Transverse colon (tissue), 4 donors: ENCODE measurements around the gene FUT9. TPM values are rescaled to one million over a fixed set of nuclear protein-coding genes. Genes with fewer than 3 reads are reported as not detected.

Source experiments
- DNase-seq: peaks from one replicate; pipeline ENCODE4 v3.0.0-alpha.2; 2019
- H3K27ac ChIP-seq, 4 donors: fragments of 200-600 bp; sonication (generic); 2 replicates each; pipeline ENCODE4 v1.5.1; 2016 to 2018; ENCODE audit warnings: inconsistent platforms in 4 of 4
- H3K27me3 ChIP-seq: fragments of 200-600 bp; sonication (generic); 2 replicates; pipeline ENCODE4 v1.5.1; 2017; ENCODE audit warnings: inconsistent platforms
- H3K36me3 ChIP-seq, 4 donors: fragments of 200-600 bp; sonication (generic); 2 replicates each; pipeline ENCODE4 v1.5.1; 2017 to 2019; ENCODE audit warnings: inconsistent platforms in 4 of 4
- H3K4me1 ChIP-seq, 4 donors: fragments of 200-600 bp; sonication (generic); 2 replicates each; pipeline ENCODE4 v1.5.1; 2017 to 2020; ENCODE audit warnings: inconsistent platforms in 4 of 4
- H3K4me3 ChIP-seq, 4 donors: fragments of 200-600 bp; sonication (generic); 1 replicate in 1 of 4; 2 replicates in 3 of 4; pipeline versions ENCODE4 v1.5.1 to v1.6.1; 2017 to 2019; ENCODE audit warnings: inconsistent platforms in 4 of 4
- H3K9me3 ChIP-seq, 2 donors: fragments of 200-600 bp; sonication (generic); 2 replicates each; pipeline ENCODE4 v1.5.1; 2017 to 2019; ENCODE audit warnings: inconsistent platforms in 2 of 2
- CTCF ChIP-seq, 5 experiments: fragments of 200-600 bp in 3 of 5; fragments of 450-650 bp in 2 of 5; sonication (generic) in 3 of 5; IDR thresholded peaks; 1 replicate in 2 of 5; 2 replicates in 3 of 5; pipeline ENCODE4 v1.5.1; 2016 to 2017; ENCODE audit warnings: antibody characterized with exemption in 5 of 5, inconsistent platforms in 3 of 5, mild to moderate bottlenecking in 2 of 5, moderate library complexity in 1 of 5
- EP300 ChIP-seq: sonication (generic); formaldehyde crosslinking; IDR thresholded peaks from one replicate; pipeline ENCODE4 v1.6.1; 2017; ENCODE audit warnings: antibody characterized with exemption, low read depth
- POLR2A ChIP-seq: fragments of 450-650 bp; IDR thresholded peaks from one replicate; pipeline ENCODE4 v1.6.1; 2016; ENCODE audit warnings: antibody characterized with exemption, mild to moderate bottlenecking, moderate library complexity
- POLR2AphosphoS5 ChIP-seq, 3 donors: sonication (generic); formaldehyde crosslinking; IDR thresholded peaks; one replicate each; pipeline ENCODE4 v1.6.1; 2016; ENCODE audit warnings: antibody characterized with exemption in 3 of 3
- WGBS, 2 donors: methylation state at CpG; one replicate each; pipeline ENCODE4 v1.1.5; 2018; ENCODE audit warnings: low coverage in 1 of 2; 5-methylcytosine and 5-hydroxymethylcytosine counted together
- in situ Hi-C, 4 donors: fragments of 200-750 bp; cut with MboI; loops; one replicate each; pipeline versions ENCODE4 v1.15.0 to v1.15.1; 2017; ENCODE audit warnings: low sequenced_read_pairs in 3 of 4, low pct_ligation_motif_present in 1 of 4, low pct_unique_long_range_greater_than_20kb in 1 of 4
- intact Hi-C: fragments of 100-400 bp; cut with DNase I; formaldehyde crosslinking; loops from one replicate; pipeline ENCODE4 v1.15.1; 2023; ENCODE audit warnings: low total_unique reads
- total RNA-seq, 4 donors: library from RNA; depleted of rRNA; stranded (reverse); fragments of >200 nt; gene quantifications; one replicate each; pipeline ENCODE4 v1.1.0, GENCODE V29; 2016

FUT9 gene
- total RNA-seq, 4 donors from 2014 or later = under 0.01 TPM; not detected in 3

DNA sequence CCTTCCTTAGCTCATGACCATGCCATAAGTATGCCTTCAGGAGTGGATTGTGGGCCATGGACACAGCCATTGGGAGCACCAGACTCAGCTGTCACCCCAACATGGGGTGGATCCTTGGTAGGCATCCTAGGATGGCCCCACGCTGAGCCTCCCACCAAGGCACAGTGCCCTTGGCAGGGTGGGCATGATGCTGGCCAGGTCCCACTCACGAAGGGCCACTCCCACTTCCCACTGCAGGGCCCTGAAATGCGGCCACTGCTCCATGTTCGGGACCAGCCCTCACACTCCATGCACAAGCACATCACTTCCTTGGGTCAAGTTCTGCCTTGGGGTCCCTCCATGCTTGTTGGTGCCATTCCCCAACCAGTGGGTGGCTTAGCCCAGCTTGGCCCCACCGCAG lies 12.9 kb upstream of the FUT9 start:
- in situ Hi-C loops (no loop called here), intact Hi-C loops (no loop called here)
- Histone ChIP-seq H3K4me1 (no peaks in the 10 kb centered on the region), H3K27ac (no peak overlapping the region), H3K4me3 (no peak overlapping the region), H3K9me3 (no peaks in the 10 kb centered on the region), H3K36me3 (no peaks in the 10 kb centered on the region), H3K27me3 (no peaks in the 10 kb centered on the region)
- DNase-seq = no peak
- 80% methylated on average over 5 of the region's 5 CpGs; no CpG with 5 or more reads in 1 of the 2 donors for WGBS, 2 donors
- TF ChIP-seq CTCF (IDR thresholded peaks at IDR 0.05) (no peak), POLR2AphosphoS5 (IDR thresholded peaks at IDR 0.05) (no peak), EP300 (no peak), POLR2A (no peak)

DNA sequence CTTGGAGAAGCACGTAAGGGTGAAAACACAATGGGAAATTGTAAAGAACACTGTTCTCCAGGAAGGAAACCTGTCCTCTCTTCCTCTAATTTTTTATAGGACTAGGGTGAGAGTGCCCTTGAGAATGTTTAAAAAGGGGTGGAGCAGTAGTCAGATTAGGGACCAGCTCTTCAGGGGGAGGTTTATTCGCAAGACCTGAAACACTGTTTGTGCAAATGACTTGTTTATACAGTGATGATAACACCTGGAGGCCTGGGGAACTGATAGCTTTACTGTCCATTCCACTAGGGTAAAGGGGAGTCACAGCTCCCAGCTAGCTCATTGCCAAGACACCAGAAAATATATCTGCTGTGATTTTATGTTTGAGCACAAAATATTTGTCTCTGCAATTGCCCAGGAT lies 8.1 kb upstream of the FUT9 start:
- H3K27me3 ChIP-seq = no peaks in the 10 kb centered on the region
- no peak for TF ChIP-seq EP300
- TF ChIP-seq POLR2A = no peak
- TF ChIP-seq POLR2AphosphoS5 (IDR thresholded peaks at IDR 0.05) = no peak
- no peak for TF ChIP-seq CTCF (IDR thresholded peaks at IDR 0.05)
- no peaks in the 10 kb centered on the region for H3K36me3 ChIP-seq
- WGBS, 2 donors = 33 to 44% methylated on average over 1 to 2 of the region's 2 CpGs
- no peaks in the 10 kb centered on the region for H3K9me3 ChIP-seq
- intact Hi-C loops (no loop called here), in situ Hi-C loops (no loop called here)
- no peak overlapping the region for H3K4me3 ChIP-seq
- DNase-seq = no peak
- no peaks in the 10 kb centered on the region for H3K4me1 ChIP-seq
- H3K27ac ChIP-seq = no peak overlapping the region

- Histone ChIP-seq H3K27ac (no peak overlapping the region), H3K36me3 (no peaks in the 10 kb centered on the region), H3K4me1 (no peaks in the 10 kb centered on the region), H3K9me3 (no peaks in the 10 kb centered on the region), H3K4me3 (no peak overlapping the region), H3K27me3 (peaks cover 24% of the 10 kb centered on the region)
- no peak for DNase-seq
- in situ Hi-C loops (no loop called here), intact Hi-C loops (no loop called here)
- no peak for TF ChIP-seq EP300
- no peak for TF ChIP-seq POLR2AphosphoS5 (IDR thresholded peaks at IDR 0.05)
- TF ChIP-seq POLR2A = no peak
- TF ChIP-seq CTCF (IDR thresholded peaks at IDR 0.05) = no peak
- WGBS, 2 donors = 38 to 50% methylated on average over 3 of the region's 3 CpGs
Observed at GRCh38 chr6:96013531-96013930, 2.2 kb upstream of the FUT9 start.

GRCh38 chr6:96014846-96015517 lies 792 bp upstream of the FUT9 start:
- TF ChIP-seq POLR2AphosphoS5 (IDR thresholded peaks at IDR 0.05) (no peak), EP300 (no peak), CTCF (IDR thresholded peaks at IDR 0.05) (no peak), POLR2A (no peak)
- H3K4me3 ChIP-seq = peak overlapping the region in 1 of 4 donors; percentile 21
- intact Hi-C loops = no loop called here
- no peak overlapping the region for H3K27ac ChIP-seq
- WGBS, 2 donors = 19 to 46% methylated on average over 11 to 20 of the region's 20 CpGs
- in situ Hi-C loops = no loop called here
- H3K36me3 ChIP-seq = no peaks in the 10 kb centered on the region
- no peaks in the 10 kb centered on the region for H3K4me1 ChIP-seq
- H3K9me3 ChIP-seq = no peaks in the 10 kb centered on the region
- DNase-seq = no peak
- peaks cover 24% of the 10 kb centered on the region for H3K27me3 ChIP-seq
